DOHH2 (cell line): Measurements from ENCODE around the gene SLC29A3.

Experiments
- CTCF ChIP-seq: fragments of 200-600 bp; sonication (generic); IDR thresholded peaks from one replicate; pipeline ENCODE4 v1.5.1; 2014; ENCODE audit warnings: antibody characterized with exemption, mild to moderate bottlenecking, low read depth, low read length; ENCODE audit not compliant: poor library complexity, severe bottlenecking
- EZH2phosphoT487 ChIP-seq: fragments of 200-600 bp; sonication (generic); IDR thresholded peaks from 2 replicates; pipeline ENCODE4 v1.6.1; 2017; ENCODE audit warnings: borderline replicate concordance, mild to moderate bottlenecking, antibody characterized with exemption, low read length, moderate library complexity, mixed read lengths

- TF ChIP-seq CTCF = no peak
- no peak for TF ChIP-seq EZH2phosphoT487
Observed at GRCh38 chr10:71320592-71320991, 1.5 kb downstream of the SLC29A3 start.
